ENCODE data around the gene ANKRD34A.

DNA sequence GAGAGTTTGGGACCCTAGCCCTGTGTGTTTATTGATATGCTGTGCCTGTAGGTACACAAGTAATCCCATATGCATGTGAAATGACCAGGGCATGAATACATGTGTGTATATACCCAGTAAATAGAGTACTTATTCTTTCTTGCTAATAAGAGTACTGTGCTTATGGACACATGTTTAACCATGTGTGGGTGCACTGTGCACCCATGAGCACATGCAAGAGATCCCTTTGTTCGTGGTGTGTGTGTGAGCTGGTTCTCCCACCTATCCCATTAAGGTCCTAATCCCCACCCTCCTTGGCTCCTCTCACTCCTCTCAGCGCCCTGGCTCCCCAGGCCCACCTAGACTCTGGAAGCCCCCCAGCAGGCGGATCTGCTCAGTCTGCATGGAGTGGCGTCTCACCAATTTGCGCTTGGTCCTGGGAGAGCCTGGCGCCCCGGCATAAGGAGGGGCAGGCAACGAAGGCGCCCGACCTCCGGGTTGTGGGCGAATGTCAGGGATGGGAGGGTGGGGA is 4.4 kb downstream of the ANKRD34A start:
- TF ChIP-seq OVOL2 (CRISPR knock-in tag; IDR thresholded peaks at IDR 0.05; ENCODE audit: borderline replicate concordance) (no peak), ZNF232 (CRISPR knock-in tag; IDR thresholded peaks at IDR 0.05) (no peak), CBFB (CRISPR knock-in tag; IDR thresholded peaks at IDR 0.05; ENCODE audit: low read depth) (no peak)
- TF ChIP-seq, protein P1, sequence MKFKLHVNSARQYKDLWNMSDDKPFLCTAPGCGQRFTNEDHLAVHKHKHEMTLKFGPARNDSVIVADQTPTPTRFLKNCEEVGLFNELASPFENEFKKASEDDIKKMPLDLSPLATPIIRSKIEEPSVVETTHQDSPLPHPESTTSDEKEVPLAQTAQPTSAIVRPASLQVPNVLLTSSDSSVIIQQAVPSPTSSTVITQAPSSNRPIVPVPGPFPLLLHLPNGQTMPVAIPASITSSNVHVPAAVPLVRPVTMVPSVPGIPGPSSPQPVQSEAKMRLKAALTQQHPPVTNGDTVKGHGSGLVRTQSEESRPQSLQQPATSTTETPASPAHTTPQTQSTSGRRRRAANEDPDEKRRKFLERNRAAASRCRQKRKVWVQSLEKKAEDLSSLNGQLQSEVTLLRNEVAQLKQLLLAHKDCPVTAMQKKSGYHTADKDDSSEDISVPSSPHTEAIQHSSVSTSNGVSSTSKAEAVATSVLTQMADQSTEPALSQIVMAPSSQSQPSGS (CRISPR knock-in tag; IDR thresholded peaks at IDR 0.05; ENCODE audit: borderline replicate concordance, low read depth) = no peak
- TF ChIP-seq, protein P2, sequence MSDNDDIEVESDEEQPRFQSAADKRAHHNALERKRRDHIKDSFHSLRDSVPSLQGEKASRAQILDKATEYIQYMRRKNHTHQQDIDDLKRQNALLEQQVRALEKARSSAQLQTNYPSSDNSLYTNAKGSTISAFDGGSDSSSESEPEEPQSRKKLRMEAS (CRISPR knock-in tag; IDR thresholded peaks at IDR 0.05) = no peak
- TF ChIP-seq, protein P3, sequence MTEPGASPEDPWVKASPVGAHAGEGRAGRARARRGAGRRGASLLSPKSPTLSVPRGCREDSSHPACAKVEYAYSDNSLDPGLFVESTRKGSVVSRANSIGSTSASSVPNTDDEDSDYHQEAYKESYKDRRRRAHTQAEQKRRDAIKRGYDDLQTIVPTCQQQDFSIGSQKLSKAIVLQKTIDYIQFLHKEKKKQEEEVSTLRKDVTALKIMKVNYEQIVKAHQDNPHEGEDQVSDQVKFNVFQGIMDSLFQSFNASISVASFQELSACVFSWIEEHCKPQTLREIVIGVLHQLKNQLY (CRISPR knock-in tag; IDR thresholded peaks at IDR 0.05) = no peak
- TF ChIP-seq, protein P4, sequence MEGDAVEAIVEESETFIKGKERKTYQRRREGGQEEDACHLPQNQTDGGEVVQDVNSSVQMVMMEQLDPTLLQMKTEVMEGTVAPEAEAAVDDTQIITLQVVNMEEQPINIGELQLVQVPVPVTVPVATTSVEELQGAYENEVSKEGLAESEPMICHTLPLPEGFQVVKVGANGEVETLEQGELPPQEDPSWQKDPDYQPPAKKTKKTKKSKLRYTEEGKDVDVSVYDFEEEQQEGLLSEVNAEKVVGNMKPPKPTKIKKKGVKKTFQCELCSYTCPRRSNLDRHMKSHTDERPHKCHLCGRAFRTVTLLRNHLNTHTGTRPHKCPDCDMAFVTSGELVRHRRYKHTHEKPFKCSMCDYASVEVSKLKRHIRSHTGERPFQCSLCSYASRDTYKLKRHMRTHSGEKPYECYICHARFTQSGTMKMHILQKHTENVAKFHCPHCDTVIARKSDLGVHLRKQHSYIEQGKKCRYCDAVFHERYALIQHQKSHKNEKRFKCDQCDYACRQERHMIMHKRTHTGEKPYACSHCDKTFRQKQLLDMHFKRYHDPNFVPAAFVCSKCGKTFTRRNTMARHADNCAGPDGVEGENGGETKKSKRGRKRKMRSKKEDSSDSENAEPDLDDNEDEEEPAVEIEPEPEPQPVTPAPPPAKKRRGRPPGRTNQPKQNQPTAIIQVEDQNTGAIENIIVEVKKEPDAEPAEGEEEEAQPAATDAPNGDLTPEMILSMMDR (IDR thresholded peaks at IDR 0.05) = no peak
- TF ChIP-seq, protein P5, sequence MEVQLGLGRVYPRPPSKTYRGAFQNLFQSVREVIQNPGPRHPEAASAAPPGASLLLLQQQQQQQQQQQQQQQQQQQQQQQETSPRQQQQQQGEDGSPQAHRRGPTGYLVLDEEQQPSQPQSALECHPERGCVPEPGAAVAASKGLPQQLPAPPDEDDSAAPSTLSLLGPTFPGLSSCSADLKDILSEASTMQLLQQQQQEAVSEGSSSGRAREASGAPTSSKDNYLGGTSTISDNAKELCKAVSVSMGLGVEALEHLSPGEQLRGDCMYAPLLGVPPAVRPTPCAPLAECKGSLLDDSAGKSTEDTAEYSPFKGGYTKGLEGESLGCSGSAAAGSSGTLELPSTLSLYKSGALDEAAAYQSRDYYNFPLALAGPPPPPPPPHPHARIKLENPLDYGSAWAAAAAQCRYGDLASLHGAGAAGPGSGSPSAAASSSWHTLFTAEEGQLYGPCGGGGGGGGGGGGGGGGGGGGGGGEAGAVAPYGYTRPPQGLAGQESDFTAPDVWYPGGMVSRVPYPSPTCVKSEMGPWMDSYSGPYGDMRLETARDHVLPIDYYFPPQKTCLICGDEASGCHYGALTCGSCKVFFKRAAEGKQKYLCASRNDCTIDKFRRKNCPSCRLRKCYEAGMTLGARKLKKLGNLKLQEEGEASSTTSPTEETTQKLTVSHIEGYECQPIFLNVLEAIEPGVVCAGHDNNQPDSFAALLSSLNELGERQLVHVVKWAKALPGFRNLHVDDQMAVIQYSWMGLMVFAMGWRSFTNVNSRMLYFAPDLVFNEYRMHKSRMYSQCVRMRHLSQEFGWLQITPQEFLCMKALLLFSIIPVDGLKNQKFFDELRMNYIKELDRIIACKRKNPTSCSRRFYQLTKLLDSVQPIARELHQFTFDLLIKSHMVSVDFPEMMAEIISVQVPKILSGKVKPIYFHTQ (CRISPR knock-in tag; IDR thresholded peaks at IDR 0.05) = no peak
